ENCODE results near the gene CA6.
"Not testable (repeated sequence)": the region's sequence is repeated elsewhere in the genome, so short reads cannot be mapped to it uniquely, and the experiment has no call there.

CA6 gene

GRCh38 chr1:8969937-8970336, 24.3 kb downstream of the CA6 start:
- DNase-seq (ENCODE audit: low spot score): no peak

- no peak for DNase-seq (ENCODE audit: low spot score)
Observed at GRCh38 chr1:8970870-8971337, 25.2 kb downstream of the CA6 start.

- no peak for DNase-seq (ENCODE audit: low spot score)
Observed at GRCh38 chr1:8974551-8974950, 28.9 kb downstream of the CA6 start.

- DNase-seq (ENCODE audit: low spot score): no peak
Observed at GRCh38 chr1:8976338-8976737, 30.7 kb downstream of the CA6 start.

GRCh38 chr1:8976896-8977450, 31.3 kb downstream of the CA6 start:
- DNase-seq (ENCODE audit: low spot score): no peak

GRCh38 chr1:8980656-8981055, 35.0 kb downstream of the CA6 start:
- DNase-seq (ENCODE audit: low spot score): no peak

GRCh38 chr1:8981169-8981568, 35.5 kb downstream of the CA6 start:
- no peak for DNase-seq (ENCODE audit: low spot score)

- DNase-seq (ENCODE audit: low spot score): no peak
Observed at GRCh38 chr1:8984203-8984602, 38.5 kb downstream of the CA6 start.

GRCh38 chr1:8984990-8985389, 39.3 kb downstream of the CA6 start:
- no peak for DNase-seq (ENCODE audit: low spot score)

GRCh38 chr1:8985915-8986813, 40.5 kb downstream of the CA6 start:
- DNase-seq (ENCODE audit: low spot score): no peak

- no peak for DNase-seq (ENCODE audit: low spot score)
Observed at GRCh38 chr1:8986814-8987190, 41.1 kb downstream of the CA6 start.

- DNase-seq (ENCODE audit: low spot score): peak; percentile 15
Observed at GRCh38 chr1:8987881-8988617, 42.4 kb downstream of the CA6 start.

GRCh38 chr1:8988618-8988967, 42.9 kb downstream of the CA6 start:
- DNase-seq (ENCODE audit: low spot score): no peak

GRCh38 chr1:8989061-8989460, 43.4 kb downstream of the CA6 start:
- DNase-seq (ENCODE audit: low spot score): no peak

GRCh38 chr1:8989821-8990220, 44.2 kb downstream of the CA6 start:
- DNase-seq (ENCODE audit: low spot score): no peak

GRCh38 chr1:8992936-8993687, 47.4 kb downstream of the CA6 start:
- no peak for DNase-seq (ENCODE audit: low spot score)

GRCh38 chr1:8993962-8994675, 48.5 kb downstream of the CA6 start:
- DNase-seq (ENCODE audit: low spot score): not testable (repeated sequence)

GRCh38 chr1:9001534-9002214, 56.0 kb downstream of the CA6 start:
- not testable (repeated sequence) for DNase-seq (ENCODE audit: low spot score)

GRCh38 chr1:9002215-9002560, 56.5 kb downstream of the CA6 start:
- not testable (repeated sequence) for DNase-seq (ENCODE audit: low spot score)

GRCh38 chr1:9004031-9004699, 58.5 kb downstream of the CA6 start:
- no peak for DNase-seq (ENCODE audit: low spot score)

All from SK-N-DZ (cell line).